ENCODE measurements around the gene BNIP2.

- TF ChIP-seq POLR2A (IDR thresholded peaks at IDR 0.05; ENCODE audit: low read depth, low read length) (no peak), TAF1 (IDR thresholded peaks at IDR 0.05; ENCODE audit: low read depth, low read length) (no peak), POU2F2 (IDR thresholded peaks at IDR 0.05; ENCODE audit: low read depth, low read length) (no peak), POLR2AphosphoS5 (IDR thresholded peaks at IDR 0.05; ENCODE audit: low read depth, low read length) (no peak)
Observed at GRCh38 chr15:59736181-59736580, 47.1 kb upstream of the BNIP2 start.

Data from GM12891 (cell line).